NCI-H82 (cell line): Measurements from ENCODE around the gene PRSS23.
"Not testable (repeated sequence)": the region's sequence is repeated elsewhere in the genome, so short reads cannot be mapped to it uniquely, and the experiment has no call there.

ENCODE experiments used
- DNase-seq: peaks from one replicate; lab custom pipeline; 2025; lab: John Stamatoyannopoulos, UW

Gene PRSS23

GRCh38 chr11:86800076-86800959 lies at the start of gene PRSS23:
TSS of gene PRSS23 (plus strand) at chr11:86800542. CDS start at chr11:86807644, 7,102 bp downstream.
- peak; percentile 65 for DNase-seq

- DNase-seq: no peak
Observed at GRCh38 chr11:86753459-86753858, 46.9 kb upstream of the PRSS23 start.

- DNase-seq: no peak
Observed at GRCh38 chr11:86755146-86755545, 45.2 kb upstream of the PRSS23 start.

- DNase-seq: no peak
Observed at GRCh38 chr11:86758171-86758570, 42.2 kb upstream of the PRSS23 start.

- no peak for DNase-seq
Observed at GRCh38 chr11:86760577-86760976, 39.8 kb upstream of the PRSS23 start.

GRCh38 chr11:86761978-86762377 lies 38.4 kb upstream of the PRSS23 start:
- DNase-seq: no peak

GRCh38 chr11:86765203-86765602 lies 35.1 kb upstream of the PRSS23 start:
- DNase-seq: no peak

- no peak for DNase-seq
Observed at GRCh38 chr11:86765878-86766277, 34.5 kb upstream of the PRSS23 start.

- DNase-seq: no peak
Observed at GRCh38 chr11:86769219-86769618, 31.1 kb upstream of the PRSS23 start.

- DNase-seq: not testable (repeated sequence)
Observed at GRCh38 chr11:86770473-86771027, 29.8 kb upstream of the PRSS23 start.

GRCh38 chr11:86772999-86773398 lies 27.3 kb upstream of the PRSS23 start:
- DNase-seq: no peak

GRCh38 chr11:86773513-86774252 lies 26.7 kb upstream of the PRSS23 start:
- no peak for DNase-seq

- DNase-seq: no peak
Observed at GRCh38 chr11:86774417-86774816, 25.9 kb upstream of the PRSS23 start.

GRCh38 chr11:86775361-86775760 lies 25.0 kb upstream of the PRSS23 start:
- no peak for DNase-seq

- no peak for DNase-seq
Observed at GRCh38 chr11:86781546-86781945, 18.8 kb upstream of the PRSS23 start.

- no peak for DNase-seq
Observed at GRCh38 chr11:86782742-86783141, 17.6 kb upstream of the PRSS23 start.

GRCh38 chr11:86783661-86784060 lies 16.7 kb upstream of the PRSS23 start:
- DNase-seq: no peak

- DNase-seq: no peak
Observed at GRCh38 chr11:86784241-86784681, 16.1 kb upstream of the PRSS23 start.

GRCh38 chr11:86785576-86785975 lies 14.8 kb upstream of the PRSS23 start:
- no peak for DNase-seq

- DNase-seq: no peak
Observed at GRCh38 chr11:86787018-86787536, 13.3 kb upstream of the PRSS23 start.

- no peak for DNase-seq
Observed at GRCh38 chr11:86787656-86788055, 12.7 kb upstream of the PRSS23 start.

GRCh38 chr11:86790195-86790725 lies 10.1 kb upstream of the PRSS23 start:
- no peak for DNase-seq
